Activated CD4-positive, alpha-beta T cell treated with anti-CD3 and anti-CD28 coated beads, Interleukin-2, amount 10 ng/mL, durations not matched to agents 7 days and 5 days (primary cell): Measurements from ENCODE around the gene C17orf107. TPM values are rescaled to one million over a fixed set of nuclear protein-coding genes. Genes with fewer than 3 reads are reported as not detected.
A peak's percentile ranks its signal among the peaks of the same experiment; 100 is the strongest.

ENCODE experiments used
- CTCF ChIA-PET: fragments of 350-600 bp; sonication (Branson Sonifier 250); formaldehyde crosslinking; loops from one replicate; lab custom pipeline; 2021; ENCODE audit warnings: antibody characterized with exemption; lab: Charles Lee
- POLR2A ChIA-PET: fragments of 350-600 bp; sonication (Branson Sonifier 250); formaldehyde crosslinking; loops from one replicate; lab custom pipeline; 2021; ENCODE audit warnings: antibody characterized with exemption; lab: Charles Lee
- DNase-seq: peaks from one replicate; pipeline ENCODE4 v3.0.0-alpha.2; 2020
- H3K27ac Mint-ChIP-seq: one replicate; pipeline ENCODE4 v1.8.0; 2021; ENCODE audit warnings: mild to moderate bottlenecking, moderate library complexity, mixed read lengths
- H3K27me3 Mint-ChIP-seq: one replicate; pipeline ENCODE4 v1.8.0; 2021; ENCODE audit warnings: mixed read lengths
- H3K36me3 Mint-ChIP-seq: one replicate; pipeline ENCODE4 v1.8.0; 2021; ENCODE audit warnings: low read depth, mixed read lengths
- H3K4me1 Mint-ChIP-seq: one replicate; pipeline ENCODE4 v1.8.0; 2021; ENCODE audit warnings: mixed read lengths
- H3K4me3 Mint-ChIP-seq: one replicate; pipeline ENCODE4 v1.8.0; 2021; ENCODE audit warnings: mild to moderate bottlenecking, moderate library complexity, mixed read lengths
- H3K9me3 Mint-ChIP-seq: one replicate; pipeline ENCODE4 v1.8.0; 2021; ENCODE audit warnings: mixed read lengths
- total RNA-seq, 2 experiments: library from RNA; stranded (reverse); gene quantifications; one replicate each; pipeline ENCODE4 v1.2.3, GENCODE V29; 2021

The C17orf107 gene
- total RNA-seq, 2 experiments from 2014 or later, result 0.77 to 0.92 TPM

- H3K36me3 Mint-ChIP-seq, result peaks cover 42% of the 10 kb centered on the region
- H3K9me3 Mint-ChIP-seq, result no peaks in the 10 kb centered on the region
- H3K27ac Mint-ChIP-seq, result no peak overlapping the region
- H3K27me3 Mint-ChIP-seq, result no peaks in the 10 kb centered on the region
- ChIA-PET CTCF (interaction anchor here (0.9 kb wide), 1 partner anchor 23 kb away, joined by 3 read pairs; no protein-coding TSS in a partner anchor), POLR2A (no interaction called here)
- no peak overlapping the region for H3K4me3 Mint-ChIP-seq
- H3K4me1 Mint-ChIP-seq, result peaks cover 35% of the 10 kb centered on the region
- DNase-seq, result no peak
Observed at GRCh38 chr17:4932756-4933155, 33.4 kb downstream of the C17orf107 start.

DNA sequence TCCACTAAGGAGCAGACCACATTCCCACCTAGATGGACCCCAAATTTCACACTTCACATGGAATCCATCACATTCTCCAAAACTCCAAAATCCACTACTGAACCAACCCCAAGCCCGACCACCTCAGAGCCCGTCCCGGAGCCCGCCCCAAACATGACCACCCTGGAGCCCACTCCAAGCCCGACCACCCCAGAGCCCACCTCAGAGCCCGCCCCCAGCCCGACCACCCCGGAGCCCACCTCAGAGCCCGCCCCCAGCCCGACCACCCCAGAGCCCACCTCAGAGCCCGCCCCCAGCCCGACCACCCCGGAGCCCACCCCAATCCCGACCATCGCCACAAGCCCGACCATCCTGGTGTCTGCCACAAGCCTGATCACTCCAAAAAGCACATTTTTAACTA, 34.3 kb downstream of the C17orf107 start:
- CTCF ChIA-PET, result interaction anchor here (0.9 to 1.6 kb wide), 2 partner anchors 24 to 54 kb away, joined by 3 to 4 read pairs; partner anchors contain the start of gene CAMTA2
- H3K36me3 Mint-ChIP-seq, result peaks cover 47% of the 10 kb centered on the region
- H3K9me3 Mint-ChIP-seq, result no peaks in the 10 kb centered on the region
- H3K27ac Mint-ChIP-seq, result peak overlapping the region; percentile 41
- H3K4me1 Mint-ChIP-seq, result peaks cover 43% of the 10 kb centered on the region
- POLR2A ChIA-PET, result no interaction called here
- no peak for DNase-seq
- H3K4me3 Mint-ChIP-seq, result no peak overlapping the region
- no peaks in the 10 kb centered on the region for H3K27me3 Mint-ChIP-seq

- POLR2A ChIA-PET, result interaction anchor here (0.6 kb wide), 1 partner anchor 434 kb away, joined by 3 read pairs; no protein-coding TSS in a partner anchor
- no peak for DNase-seq
- CTCF ChIA-PET, result interaction anchor here (0.6 to 1.6 kb wide), 4 partner anchors 25 to 72 kb away, joined by 3 to 4 read pairs (median 3); partner anchors contain the start of gene CAMTA2
- H3K4me1 Mint-ChIP-seq, result peaks cover 48% of the 10 kb centered on the region
- peaks cover 44% of the 10 kb centered on the region for H3K36me3 Mint-ChIP-seq
- H3K9me3 Mint-ChIP-seq, result no peaks in the 10 kb centered on the region
- no peaks in the 10 kb centered on the region for H3K27me3 Mint-ChIP-seq
- peak overlapping the region; percentile 41 for H3K27ac Mint-ChIP-seq
- no peak overlapping the region for H3K4me3 Mint-ChIP-seq
Observed at GRCh38 chr17:4934173-4934979, 35.0 kb downstream of the C17orf107 start.

DNA sequence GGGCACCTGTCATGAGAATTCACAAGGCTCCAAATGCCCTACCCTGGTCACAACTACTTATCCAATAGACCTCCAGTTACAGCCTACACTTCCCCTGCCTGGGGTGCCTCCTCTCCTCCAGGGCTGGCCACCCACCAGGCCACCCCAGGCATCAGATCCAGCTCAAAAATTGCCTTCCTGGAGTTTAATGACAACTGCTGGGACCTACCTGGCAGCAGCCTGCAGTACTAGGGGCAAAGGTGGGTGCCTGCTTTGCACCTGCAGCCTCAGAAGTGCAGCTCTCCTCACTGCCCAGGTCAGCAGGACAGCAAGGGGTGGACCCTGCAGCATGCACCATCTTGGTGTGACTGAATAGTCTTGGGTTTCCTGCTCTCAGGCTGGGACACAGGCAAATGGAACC, 36.3 kb downstream of the C17orf107 start:
- H3K9me3 Mint-ChIP-seq, result no peaks in the 10 kb centered on the region
- peaks cover 47% of the 10 kb centered on the region for H3K4me1 Mint-ChIP-seq
- peaks cover 48% of the 10 kb centered on the region for H3K36me3 Mint-ChIP-seq
- POLR2A ChIA-PET, result no interaction called here
- DNase-seq, result no peak
- H3K27me3 Mint-ChIP-seq, result no peaks in the 10 kb centered on the region
- H3K27ac Mint-ChIP-seq, result no peak overlapping the region
- CTCF ChIA-PET, result interaction anchor here (1.2 kb wide), 1 partner anchor 48 kb away, joined by 3 read pairs; no protein-coding TSS in a partner anchor
- H3K4me3 Mint-ChIP-seq, result no peak overlapping the region

DNA sequence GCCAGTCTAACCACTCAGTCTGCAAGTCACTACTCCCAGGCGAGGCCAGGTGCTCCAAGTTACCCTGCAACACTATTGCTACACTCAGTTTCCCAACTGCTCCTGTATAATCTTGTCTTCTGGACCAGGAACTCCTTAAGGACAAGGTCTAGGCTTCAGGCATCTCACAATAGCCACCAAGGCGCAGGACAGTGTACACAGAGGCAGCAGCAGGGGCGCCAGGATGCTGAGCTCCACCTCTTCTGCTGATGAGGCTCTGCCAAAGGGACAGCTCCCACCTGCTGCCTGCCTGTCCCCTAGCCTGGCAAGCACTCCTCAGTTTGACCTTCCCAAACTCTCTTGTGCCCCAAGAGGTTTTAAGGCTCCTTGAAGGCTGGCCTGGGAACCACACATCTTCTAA, 37.1 kb downstream of the C17orf107 start:
- Mint-ChIP-seq H3K4me1 (peaks cover 44% of the 10 kb centered on the region), H3K4me3 (no peak overlapping the region), H3K27ac (no peak overlapping the region), H3K27me3 (no peaks in the 10 kb centered on the region), H3K36me3 (peaks cover 49% of the 10 kb centered on the region), H3K9me3 (no peaks in the 10 kb centered on the region)
- POLR2A ChIA-PET, result no interaction called here
- CTCF ChIA-PET, result interaction anchor here (1.2 to 1.5 kb wide), 2 partner anchors 47 to 94 kb away, joined by 3 read pairs; no protein-coding TSS in a partner anchor
- no peak for DNase-seq

- ChIA-PET POLR2A (no interaction called here), CTCF (interaction anchor here (1.1 to 2.3 kb wide), 4 partner anchors 14 to 93 kb away, joined by 3 to 5 read pairs (median 4); no protein-coding TSS in a partner anchor)
- peaks cover 51% of the 10 kb centered on the region for H3K4me1 Mint-ChIP-seq
- H3K27ac Mint-ChIP-seq, result no peak overlapping the region
- no peaks in the 10 kb centered on the region for H3K27me3 Mint-ChIP-seq
- H3K4me3 Mint-ChIP-seq, result peak overlapping the region; percentile 92
- H3K36me3 Mint-ChIP-seq, result peaks cover 59% of the 10 kb centered on the region
- DNase-seq, result no peak
- H3K9me3 Mint-ChIP-seq, result no peaks in the 10 kb centered on the region
Observed at GRCh38 chr17:4937553-4937952, 38.2 kb downstream of the C17orf107 start.

GRCh38 chr17:4938069-4938491, 38.7 kb downstream of the C17orf107 start:
- peak overlapping the region; percentile 94 for H3K27ac Mint-ChIP-seq
- DNase-seq, result no peak
- no peaks in the 10 kb centered on the region for H3K9me3 Mint-ChIP-seq
- CTCF ChIA-PET, result interaction anchor here (1.1 to 2.3 kb wide), 4 partner anchors 15 to 35 kb away, joined by 3 to 5 read pairs (median 4); partner anchors contain the start of gene CHRNE
- peak overlapping the region; percentile 92 for H3K4me3 Mint-ChIP-seq
- H3K36me3 Mint-ChIP-seq, result peaks cover 63% of the 10 kb centered on the region
- POLR2A ChIA-PET, result no interaction called here
- H3K4me1 Mint-ChIP-seq, result peaks cover 56% of the 10 kb centered on the region
- no peaks in the 10 kb centered on the region for H3K27me3 Mint-ChIP-seq

DNA sequence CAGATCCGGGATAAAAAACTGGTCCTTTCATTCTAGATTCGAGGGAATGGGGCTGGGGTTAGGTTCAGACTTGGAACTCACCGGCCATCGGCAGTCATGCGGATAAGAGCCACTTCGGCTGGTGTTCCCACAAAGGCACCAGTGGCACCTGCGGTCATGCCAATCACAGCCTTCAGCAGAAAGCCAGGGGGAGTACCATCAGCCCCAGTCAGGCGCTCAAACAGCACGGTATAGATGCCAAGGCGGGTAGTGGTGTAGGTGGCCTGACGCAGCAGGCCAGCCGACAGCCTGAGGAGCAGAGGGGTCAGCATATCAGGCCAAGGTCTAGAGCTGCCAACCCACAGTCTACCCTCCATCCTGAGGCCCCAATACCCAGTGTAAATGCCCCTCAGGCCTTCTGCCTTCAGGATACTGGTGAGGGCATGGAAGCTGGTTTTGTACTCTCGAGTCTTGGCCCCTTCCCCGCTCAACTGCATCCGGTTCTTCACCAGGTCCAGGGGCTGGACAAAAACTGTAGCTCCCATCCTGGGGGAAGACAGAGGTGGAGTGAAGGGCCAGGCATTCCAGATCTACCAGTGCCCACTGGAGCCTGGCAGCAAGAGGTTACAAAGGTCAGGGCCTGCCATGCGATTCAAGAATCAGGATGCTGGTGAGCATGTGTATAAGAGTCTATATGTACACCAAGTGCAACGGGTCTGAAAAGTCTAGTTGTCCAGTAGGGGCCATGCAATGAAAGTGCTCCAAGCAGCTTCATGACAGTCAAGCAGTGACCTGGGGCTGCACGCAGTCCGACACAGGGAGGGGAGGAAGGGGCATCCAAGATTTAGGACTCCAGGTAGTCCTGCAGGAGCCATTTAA, 39.6 kb downstream of the C17orf107 start:
- Mint-ChIP-seq H3K4me1 (peaks cover 57% of the 10 kb centered on the region), H3K27ac (peak overlapping the region; percentile 94), H3K4me3 (peak overlapping the region; percentile 92), H3K27me3 (no peaks in the 10 kb centered on the region), H3K9me3 (no peaks in the 10 kb centered on the region), H3K36me3 (peaks cover 64% of the 10 kb centered on the region)
- DNase-seq, result no peak
- POLR2A ChIA-PET, result interaction anchor here (1.1 to 2.0 kb wide), 3 partner anchors 10 to 39 kb away, joined by 9 to 11 read pairs (median 10); partner anchors contain the start of genes C17orf107, PFN1 and SPAG7
- CTCF ChIA-PET, result interaction anchor here (0.5 to 2.3 kb wide), 8 partner anchors 15 to 1494 kb away, joined by 3 to 7 read pairs (median 3); partner anchors contain the start of genes C1QBP, CHRNE and SPAG7

DNA sequence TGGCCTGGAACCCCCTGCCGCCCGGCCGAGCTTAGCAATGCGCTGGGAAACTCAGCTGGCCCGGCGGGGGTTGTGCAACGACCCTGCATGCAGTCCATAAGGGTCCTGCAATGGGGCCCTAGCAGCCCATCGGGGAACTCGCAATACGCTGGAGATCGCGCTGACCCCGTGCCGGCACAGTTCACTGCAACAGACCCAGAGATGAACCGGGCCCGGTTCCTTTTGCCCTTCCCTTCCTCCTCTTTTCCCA, 40.1 kb downstream of the C17orf107 start:
- ChIA-PET CTCF (interaction anchor here (0.5 to 2.3 kb wide), 9 partner anchors 28 to 1493 kb away, joined by 3 to 8 read pairs (median 3); partner anchors contain the start of genes C1QBP, CAMTA2, CHRNE and SPAG7), POLR2A (interaction anchor here (0.6 to 2.0 kb wide), 7 partner anchors 9 to 140 kb away, joined by 3 to 11 read pairs (median 7); partner anchors contain the start of genes C17orf107, PFN1 and SPAG7)
- Mint-ChIP-seq H3K9me3 (no peaks in the 10 kb centered on the region), H3K4me3 (peak overlapping the region; percentile 92), H3K27me3 (no peaks in the 10 kb centered on the region), H3K4me1 (peaks cover 57% of the 10 kb centered on the region), H3K27ac (peak overlapping the region; percentile 94), H3K36me3 (peaks cover 67% of the 10 kb centered on the region)
- DNase-seq, result no peak

DNA sequence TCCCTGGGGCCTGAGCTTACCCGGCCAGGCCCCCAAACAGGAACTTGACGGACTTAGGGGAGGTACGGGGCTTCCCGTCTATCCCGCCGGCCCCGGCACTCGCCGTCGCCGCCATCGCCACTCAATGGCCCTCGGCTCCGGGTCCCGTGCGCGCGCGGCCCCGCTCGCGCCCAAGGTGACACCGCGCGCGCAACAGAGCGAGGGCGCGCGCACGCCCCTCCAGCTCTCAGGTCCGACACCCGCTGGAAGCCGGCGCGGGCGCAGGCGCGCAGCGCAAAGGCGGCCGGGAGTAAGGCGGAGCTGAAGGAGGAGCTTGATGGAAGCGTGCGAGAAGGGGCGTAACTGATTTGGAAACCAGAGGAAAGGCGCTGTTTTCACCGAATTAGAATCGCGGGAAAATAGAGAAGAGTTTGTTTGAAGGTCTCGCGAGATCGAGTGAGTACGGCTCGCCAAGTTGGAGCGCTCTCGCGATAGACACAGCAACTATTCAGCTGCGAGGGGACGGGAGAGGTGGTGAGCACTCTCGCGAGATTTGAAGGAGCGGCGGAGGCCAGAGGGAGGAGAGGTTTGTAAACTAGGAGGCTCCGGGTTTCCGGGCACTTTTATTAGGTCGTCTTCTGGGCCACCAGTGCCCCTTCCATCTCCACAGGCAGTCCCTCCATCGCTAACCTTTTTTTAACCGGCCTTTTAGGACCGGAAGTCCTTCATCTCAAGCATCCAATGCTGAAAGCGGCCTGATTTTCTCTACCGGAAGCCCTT, 40.6 kb downstream of the C17orf107 start, which contains the start of the genes RNF167 and SLC25A11:
TSS of gene RNF167 (plus strand) at position 473 of the 759 bp plus-strand sequence. CDS start 642 bp downstream, outside the sequence.
TSS of gene SLC25A11 (minus strand) at position 251 of the 759 bp plus-strand sequence. CDS start at position 115, 136 bp downstream.
- Mint-ChIP-seq H3K9me3 (no peaks in the 10 kb centered on the region), H3K4me3 (peak within 1 kb of the TSS; percentile 92), H3K4me1 (peaks cover 58% of the 10 kb centered on the region), H3K27me3 (no peaks in the 10 kb centered on the region), H3K27ac (peak within 1 kb of the TSS; percentile 96), H3K36me3 (peaks cover 71% of the 10 kb centered on the region)
- POLR2A ChIA-PET, result interaction anchor here (0.6 to 2.0 kb wide), 7 partner anchors 9 to 140 kb away, joined by 3 to 11 read pairs (median 7); partner anchors contain the start of genes C17orf107, PFN1 and SPAG7
- peak; percentile 99 for DNase-seq
- CTCF ChIA-PET, result interaction anchor here (0.9 to 1.7 kb wide), 7 partner anchors 27 to 499 kb away, joined by 3 to 8 read pairs (median 3); partner anchors contain the start of genes C17orf107, C1QBP, CAMTA2 and CHRNE
